ENCODE data around the gene GABRB1. TPM values are rescaled to one million over a fixed set of nuclear protein-coding genes. Genes with fewer than 3 reads are reported as not detected.

Gene GABRB1
- total RNA-seq, 3 donors from 2014 or later = 2.5 TPM; not detected in 2

GRCh38 chr4:47145630-47146029, 114.3 kb downstream of the GABRB1 start:
- intact Hi-C loops (cut with DNase I; ENCODE audit: low total_unique reads) = no loop called here
- H3K27me3 ChIP-seq = no peaks in the 10 kb centered on the region
- no peak overlapping the region for H3K4me3 ChIP-seq
- no peaks in the 10 kb centered on the region for H3K9me3 ChIP-seq
- H3K27ac ChIP-seq = no peak overlapping the region
- H3K4me1 ChIP-seq = no peaks in the 10 kb centered on the region
- no peak for DNase-seq (ENCODE audit: low spot score in 2 of 2)
- H3K36me3 ChIP-seq = no peaks in the 10 kb centered on the region
- TF ChIP-seq POLR2A (IDR thresholded peaks at IDR 0.05) = no peak
- TF ChIP-seq, protein P1, sequence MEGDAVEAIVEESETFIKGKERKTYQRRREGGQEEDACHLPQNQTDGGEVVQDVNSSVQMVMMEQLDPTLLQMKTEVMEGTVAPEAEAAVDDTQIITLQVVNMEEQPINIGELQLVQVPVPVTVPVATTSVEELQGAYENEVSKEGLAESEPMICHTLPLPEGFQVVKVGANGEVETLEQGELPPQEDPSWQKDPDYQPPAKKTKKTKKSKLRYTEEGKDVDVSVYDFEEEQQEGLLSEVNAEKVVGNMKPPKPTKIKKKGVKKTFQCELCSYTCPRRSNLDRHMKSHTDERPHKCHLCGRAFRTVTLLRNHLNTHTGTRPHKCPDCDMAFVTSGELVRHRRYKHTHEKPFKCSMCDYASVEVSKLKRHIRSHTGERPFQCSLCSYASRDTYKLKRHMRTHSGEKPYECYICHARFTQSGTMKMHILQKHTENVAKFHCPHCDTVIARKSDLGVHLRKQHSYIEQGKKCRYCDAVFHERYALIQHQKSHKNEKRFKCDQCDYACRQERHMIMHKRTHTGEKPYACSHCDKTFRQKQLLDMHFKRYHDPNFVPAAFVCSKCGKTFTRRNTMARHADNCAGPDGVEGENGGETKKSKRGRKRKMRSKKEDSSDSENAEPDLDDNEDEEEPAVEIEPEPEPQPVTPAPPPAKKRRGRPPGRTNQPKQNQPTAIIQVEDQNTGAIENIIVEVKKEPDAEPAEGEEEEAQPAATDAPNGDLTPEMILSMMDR (IDR thresholded peaks at IDR 0.05) = no peak
- TF ChIP-seq POLR2AphosphoS5 (IDR thresholded peaks at IDR 0.05) = no peak

- no peak for DNase-seq (ENCODE audit: low spot score in 2 of 2)
- intact Hi-C loops (cut with DNase I; ENCODE audit: low total_unique reads) = no loop called here
- no peaks in the 10 kb centered on the region for H3K27me3 ChIP-seq
- no peak overlapping the region for H3K4me3 ChIP-seq
- H3K27ac ChIP-seq = no peak overlapping the region
- TF ChIP-seq POLR2AphosphoS5 (IDR thresholded peaks at IDR 0.05) (no peak), POLR2A (IDR thresholded peaks at IDR 0.05) (no peak)
- TF ChIP-seq, protein P1 (IDR thresholded peaks at IDR 0.05) = no peak
- no peaks in the 10 kb centered on the region for H3K9me3 ChIP-seq
- H3K4me1 ChIP-seq = no peaks in the 10 kb centered on the region
- H3K36me3 ChIP-seq = no peaks in the 10 kb centered on the region
Observed at GRCh38 chr4:47154816-47155370, 123.5 kb downstream of the GABRB1 start.

DNA sequence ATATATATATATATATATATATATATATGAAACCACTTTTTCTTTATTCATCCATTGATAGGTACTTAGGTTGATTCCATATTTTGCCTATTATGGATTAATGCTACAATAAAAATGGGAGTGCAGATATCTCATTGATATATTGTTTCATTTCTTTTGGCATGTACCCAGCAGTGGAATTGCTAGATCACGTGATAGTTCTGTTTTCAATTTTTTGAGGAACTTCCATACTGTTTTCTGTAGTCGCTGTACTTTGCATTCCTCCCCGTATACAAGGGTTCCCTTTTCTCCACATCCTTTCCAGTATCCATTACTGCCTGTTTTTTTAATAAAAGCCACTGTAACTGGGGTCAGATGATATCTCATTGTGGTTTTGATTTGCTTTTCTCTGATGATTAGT, 124.6 kb downstream of the GABRB1 start:
- Histone ChIP-seq H3K36me3 (no peaks in the 10 kb centered on the region), H3K27ac (no peak overlapping the region), H3K4me3 (no peak overlapping the region), H3K27me3 (no peaks in the 10 kb centered on the region), H3K9me3 (no peaks in the 10 kb centered on the region), H3K4me1 (no peaks in the 10 kb centered on the region)
- intact Hi-C loops (cut with DNase I; ENCODE audit: low total_unique reads) = no loop called here
- TF ChIP-seq POLR2AphosphoS5 (IDR thresholded peaks at IDR 0.05) (no peak), POLR2A (IDR thresholded peaks at IDR 0.05) (no peak)
- TF ChIP-seq, protein P1 (IDR thresholded peaks at IDR 0.05) = no peak
- no peak for DNase-seq (ENCODE audit: low spot score in 2 of 2)

- Histone ChIP-seq H3K27ac (no peak overlapping the region), H3K4me1 (no peaks in the 10 kb centered on the region), H3K36me3 (no peaks in the 10 kb centered on the region), H3K27me3 (no peaks in the 10 kb centered on the region), H3K4me3 (no peak overlapping the region), H3K9me3 (no peaks in the 10 kb centered on the region)
- TF ChIP-seq, protein P1 (IDR thresholded peaks at IDR 0.05) = no peak
- TF ChIP-seq POLR2A (IDR thresholded peaks at IDR 0.05) (no peak), POLR2AphosphoS5 (IDR thresholded peaks at IDR 0.05) (no peak)
- intact Hi-C loops (cut with DNase I; ENCODE audit: low total_unique reads) = no loop called here
- DNase-seq (ENCODE audit: low spot score in 2 of 2) = no peak
Observed at GRCh38 chr4:47160095-47160494, 128.7 kb downstream of the GABRB1 start.

- H3K27ac ChIP-seq = no peak overlapping the region
- TF ChIP-seq, protein P1 (IDR thresholded peaks at IDR 0.05) = no peak
Observed at GRCh38 chr4:47167081-47168035, 136.0 kb downstream of the GABRB1 start.

More at GRCh38 chr4:47167081-47168035, 136.0 kb downstream of the GABRB1 start:
- H3K9me3 ChIP-seq = no peaks in the 10 kb centered on the region
- intact Hi-C loops (cut with DNase I; ENCODE audit: low total_unique reads) = no loop called here
- no peaks in the 10 kb centered on the region for H3K27me3 ChIP-seq
- DNase-seq (ENCODE audit: low spot score in 2 of 2) = no peak
- H3K4me3 ChIP-seq = no peak overlapping the region
- no peaks in the 10 kb centered on the region for H3K4me1 ChIP-seq
- H3K36me3 ChIP-seq = no peaks in the 10 kb centered on the region
